SK-N-MC (cell line): ENCODE results near the gene SLC25A4.

Source experiments
- EZH2 ChIP-seq: fragments of 200-600 bp; sonication (generic); IDR thresholded peaks from one replicate; pipeline ENCODE4 v1.6.1; 2017; ENCODE audit warnings: antibody characterized with exemption
- POLR2AphosphoS5 ChIP-seq: IDR thresholded peaks from 2 replicates; pipeline ENCODE4 v1.6.1; 2012; ENCODE audit warnings: mild to moderate bottlenecking, low read depth, low read length, borderline replicate concordance

DNA sequence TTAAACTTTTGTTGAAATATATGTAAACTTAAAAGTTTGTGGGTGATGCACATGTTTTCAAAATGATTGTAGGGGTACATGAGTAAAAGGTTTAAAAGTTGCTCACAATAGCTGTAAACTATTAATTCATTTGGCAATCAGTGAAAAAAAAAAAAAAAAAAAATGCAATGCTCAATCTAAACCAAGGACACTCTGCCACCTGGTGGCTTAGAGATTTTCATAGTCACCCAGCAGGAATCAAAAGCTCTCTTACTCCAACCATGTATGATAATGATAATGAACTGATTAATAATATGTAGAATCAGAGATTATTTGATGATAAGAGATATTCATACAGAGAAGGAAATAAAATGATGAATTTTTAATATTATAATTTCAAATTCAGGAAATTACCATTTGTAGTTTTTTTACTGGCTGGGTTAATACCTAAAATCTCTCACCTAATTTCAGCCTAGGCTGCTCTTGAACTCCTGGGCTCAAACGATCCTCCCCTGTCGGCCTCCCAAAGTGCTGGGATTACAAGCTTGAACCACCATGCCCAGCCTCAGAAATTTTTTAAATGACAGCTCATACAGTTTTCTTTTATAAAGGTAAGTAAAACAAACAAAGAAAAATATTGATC is 46.9 kb upstream of the SLC25A4 start:
- TF ChIP-seq POLR2AphosphoS5, result no peak
- no peak for TF ChIP-seq EZH2
